BLaER1 (cell line): ENCODE data around the gene RAN.

Experiments
- H3K27ac ChIP-seq: shearing (Covaris generic); formaldehyde crosslinking; 2 replicates; pipeline ENCODE4 v1.8.1; 2022
- H3K27me3 ChIP-seq: shearing (Covaris generic); formaldehyde crosslinking; 2 replicates; pipeline ENCODE4 v1.8.1; 2022
- H3K36me3 ChIP-seq: shearing (Covaris generic); formaldehyde crosslinking; 2 replicates; pipeline ENCODE4 v1.8.1; 2022
- H3K4me1 ChIP-seq: shearing (Covaris generic); formaldehyde crosslinking; 2 replicates; pipeline ENCODE4 v1.8.1; 2022
- H3K4me2 ChIP-seq: shearing (Covaris generic); formaldehyde crosslinking; 2 replicates; pipeline ENCODE4 v1.8.1; 2022
- H3K4me3 ChIP-seq: shearing (Covaris generic); formaldehyde crosslinking; 2 replicates; pipeline ENCODE4 v1.8.1; 2022
- H3K9ac ChIP-seq: shearing (Covaris generic); formaldehyde crosslinking; 2 replicates; pipeline ENCODE4 v1.8.1; 2022
- H3K9me3 ChIP-seq: shearing (Covaris generic); formaldehyde crosslinking; 2 replicates; pipeline ENCODE4 v1.8.1; 2022
- H4K20me1 ChIP-seq: shearing (Covaris generic); formaldehyde crosslinking; 2 replicates; pipeline ENCODE4 v1.8.1; 2022
- Cebpa-rat ChIP-seq: shearing (Covaris generic); IDR thresholded peaks from 2 replicates; pipeline ENCODE4 v1.8.1; 2022

The RAN gene

DNA sequence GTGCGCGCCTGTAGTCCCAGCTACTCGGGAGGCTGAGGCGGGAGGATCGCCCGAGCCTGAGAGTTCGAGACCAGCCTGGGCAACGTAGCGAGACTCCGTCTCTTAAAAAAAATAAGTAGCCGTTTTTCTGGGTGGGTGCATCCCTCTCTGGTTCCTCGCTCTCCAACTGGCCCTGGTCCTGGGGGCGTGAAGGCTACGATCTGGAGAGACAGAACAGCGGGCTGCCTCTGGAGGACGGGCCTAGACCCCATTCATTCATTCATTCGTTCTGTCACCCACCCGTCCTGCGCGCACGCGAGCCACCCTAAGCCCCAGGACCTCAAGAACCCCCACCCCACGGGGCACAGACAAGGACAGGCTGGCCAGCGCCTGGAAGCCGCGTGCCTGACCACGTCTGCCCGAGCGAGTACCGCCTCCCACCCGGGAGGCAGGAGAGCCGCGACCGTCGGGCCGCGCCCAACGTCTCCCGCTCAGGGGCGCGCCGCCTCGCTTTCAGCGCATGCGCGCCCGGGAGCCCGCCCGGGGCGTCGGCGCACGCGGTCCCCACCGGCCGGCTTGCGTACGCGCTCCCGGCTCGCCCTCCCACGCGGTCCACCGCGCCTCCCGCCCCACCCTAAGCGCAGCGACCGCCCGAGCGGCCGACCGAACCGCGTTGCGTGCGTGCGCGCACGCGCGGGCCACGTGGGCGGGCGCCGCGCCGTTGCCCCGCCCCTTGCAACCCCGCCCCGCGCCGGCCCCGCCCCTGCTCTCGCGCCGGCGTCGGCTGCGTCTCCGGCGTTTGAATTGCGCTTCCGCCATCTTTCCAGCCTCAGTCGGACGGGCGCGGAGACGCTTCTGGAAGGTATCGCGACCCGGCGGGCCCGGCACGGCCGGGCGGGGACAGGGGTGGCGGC is at the start of gene RAN:
Gene RAN, plus strand, starts transcription at position 781 of the 893 bp plus-strand sequence. CDS start 528 bp downstream, outside the sequence.
- Histone ChIP-seq H3K4me3 (peak within 1 kb of the TSS; percentile 94), H3K27ac (peak within 1 kb of the TSS; percentile 99)

GRCh38 chr12:130825771-130826150 is 46.1 kb upstream of the RAN start:
- Histone ChIP-seq H3K9ac (no peak overlapping the region), H3K27me3 (no peaks in the 10 kb centered on the region), H3K4me2 (no peak overlapping the region), H4K20me1 (peaks cover 33% of the 10 kb centered on the region), H3K27ac (no peak overlapping the region), H3K36me3 (peaks cover 36% of the 10 kb centered on the region), H3K4me1 (peaks cover 62% of the 10 kb centered on the region), H3K4me3 (no peak overlapping the region), H3K9me3 (no peaks in the 10 kb centered on the region)
- TF ChIP-seq Cebpa-rat: no peak

More for the DNA sequence above, at the start of gene RAN:
- Histone ChIP-seq H3K9me3 (no peaks in the 10 kb centered on the region), H4K20me1 (peaks cover 37% of the 10 kb centered on the region), H3K27me3 (no peaks in the 10 kb centered on the region), H3K4me2 (peak within 1 kb of the TSS; percentile 96), H3K36me3 (peaks cover 40% of the 10 kb centered on the region), H3K9ac (peak within 1 kb of the TSS; percentile 99), H3K4me1 (peaks cover 44% of the 10 kb centered on the region)
- no peak for TF ChIP-seq Cebpa-rat

DNA sequence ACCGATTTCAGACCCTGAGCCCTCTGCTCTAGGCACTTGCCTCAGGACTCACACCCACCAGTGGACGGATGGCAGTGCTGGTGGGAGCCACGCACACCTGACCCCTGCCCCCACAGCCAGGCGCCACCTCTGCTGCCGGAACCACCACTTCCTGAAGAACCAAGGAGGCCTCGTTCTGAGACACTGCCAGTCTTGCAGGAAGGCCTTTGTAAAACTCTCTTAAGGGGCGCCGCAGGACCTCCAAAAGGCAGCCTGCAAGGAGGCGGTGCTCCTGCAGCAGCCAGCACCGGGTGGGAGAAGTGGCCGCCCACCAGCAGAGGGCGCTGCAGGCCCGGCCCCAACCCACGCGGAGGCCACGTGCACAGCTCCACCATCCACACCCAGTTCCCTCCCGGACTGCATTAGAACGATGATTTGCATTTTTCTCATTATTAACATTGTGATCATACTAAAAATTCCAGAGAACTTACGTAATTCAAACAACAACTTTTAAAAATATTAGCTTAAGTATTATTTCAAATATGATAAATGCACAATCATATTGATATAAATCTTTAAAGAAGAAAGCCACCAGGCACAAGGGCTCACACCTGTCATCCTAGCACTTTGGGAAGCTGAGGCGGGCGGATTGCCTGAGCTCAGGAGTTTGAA is 45.6 kb upstream of the RAN start:
- Histone ChIP-seq H3K4me2 (no peak overlapping the region; the same call in 1 of the 2 replicates), H3K9me3 (no peaks in the 10 kb centered on the region), H3K36me3 (peaks cover 31% of the 10 kb centered on the region), H3K27ac (no peak overlapping the region), H3K4me1 (peaks cover 58% of the 10 kb centered on the region), H4K20me1 (peaks cover 38% of the 10 kb centered on the region), H3K4me3 (no peak overlapping the region), H3K9ac (no peak overlapping the region), H3K27me3 (no peaks in the 10 kb centered on the region)
- no peak for TF ChIP-seq Cebpa-rat

GRCh38 chr12:130827432-130827831 is 44.4 kb upstream of the RAN start:
- Histone ChIP-seq H3K4me3 (no peak overlapping the region), H3K4me1 (peaks cover 46% of the 10 kb centered on the region), H3K36me3 (peaks cover 30% of the 10 kb centered on the region), H3K27me3 (no peaks in the 10 kb centered on the region), H3K9me3 (no peaks in the 10 kb centered on the region), H4K20me1 (peaks cover 50% of the 10 kb centered on the region), H3K4me2 (no peak overlapping the region; the same call in 1 of the 2 replicates), H3K27ac (no peak overlapping the region), H3K9ac (no peak overlapping the region)
- no peak for TF ChIP-seq Cebpa-rat

DNA sequence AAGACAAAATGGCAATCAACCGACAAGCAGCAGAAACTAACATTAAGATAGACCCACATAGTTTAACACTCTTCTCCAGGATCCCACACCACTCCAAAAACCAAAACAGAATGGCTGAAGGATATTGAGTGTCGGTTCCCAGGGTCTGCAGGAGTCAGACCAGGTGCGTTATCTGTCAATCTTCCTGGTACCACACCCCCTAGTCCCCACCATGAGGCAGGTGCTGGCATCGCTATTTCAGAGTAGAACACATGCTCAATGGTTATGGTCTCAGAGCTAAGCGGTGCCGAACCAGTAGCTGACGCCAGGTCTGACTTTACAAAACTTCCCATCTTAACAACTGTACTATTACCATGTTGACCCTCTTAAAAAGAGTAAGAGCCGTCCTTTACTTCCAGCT is 43.0 kb upstream of the RAN start:
- H3K36me3 ChIP-seq: peaks cover 18% of the 10 kb centered on the region
- no peak overlapping the region for H3K9ac ChIP-seq
- H3K4me3 ChIP-seq: no peak overlapping the region
- no peak overlapping the region; the same call in 1 of the 2 replicates for H3K27ac ChIP-seq
- H3K4me1 ChIP-seq: peaks cover 45% of the 10 kb centered on the region
- H3K27me3 ChIP-seq: no peaks in the 10 kb centered on the region
- no peak for TF ChIP-seq Cebpa-rat
- peaks cover 65% of the 10 kb centered on the region for H4K20me1 ChIP-seq
- H3K9me3 ChIP-seq: no peaks in the 10 kb centered on the region
- H3K4me2 ChIP-seq: peak overlapping the region; percentile 86

DNA sequence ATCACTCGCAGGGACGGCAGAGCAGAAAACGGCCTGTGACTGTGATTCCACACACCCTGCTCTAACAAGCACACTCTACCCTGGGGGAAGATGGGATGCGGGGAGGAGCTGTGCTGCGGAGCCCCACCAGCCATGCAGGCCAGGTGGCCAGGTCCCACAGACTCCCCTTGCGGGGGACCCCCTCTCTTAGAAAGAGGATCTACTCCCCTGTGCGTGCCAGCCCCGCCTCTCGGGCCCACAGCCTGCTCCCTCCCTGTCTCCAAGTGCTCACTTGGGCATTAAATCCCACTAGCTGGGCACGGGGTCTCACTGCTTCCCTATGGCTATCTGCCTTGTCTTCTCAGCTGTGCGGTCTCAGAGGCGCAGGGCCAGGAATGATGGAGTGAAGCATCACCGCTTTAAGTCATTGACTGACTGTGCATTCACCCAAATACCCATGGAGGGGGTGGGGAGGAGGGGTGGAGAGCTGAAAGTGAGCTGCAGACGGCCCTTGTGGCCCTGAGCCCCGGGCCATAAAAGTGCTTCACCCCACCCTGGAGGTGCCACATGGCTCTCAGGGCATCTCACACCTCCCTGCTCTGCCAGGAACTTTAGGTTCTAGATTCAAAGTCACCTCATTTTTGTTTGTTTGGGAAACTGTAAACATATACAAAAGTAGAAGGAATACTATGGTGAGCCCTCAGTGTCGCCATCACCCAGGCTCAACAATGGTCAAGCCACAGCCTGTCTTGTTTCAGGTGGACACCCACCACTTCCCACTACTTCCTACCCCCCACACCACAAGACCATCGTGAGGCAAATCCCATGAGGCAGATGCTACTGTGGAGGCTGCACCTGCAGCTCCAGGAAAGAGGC is 42.2 kb upstream of the RAN start:
- peaks cover 72% of the 10 kb centered on the region for H4K20me1 ChIP-seq
- no peak overlapping the region; the same call in 1 of the 2 replicates for H3K27ac ChIP-seq
- no peaks in the 10 kb centered on the region for H3K9me3 ChIP-seq
- no peak for TF ChIP-seq Cebpa-rat
- peaks cover 16% of the 10 kb centered on the region for H3K36me3 ChIP-seq
- peak overlapping the region; percentile 86 for H3K4me2 ChIP-seq
- H3K4me3 ChIP-seq: no peak overlapping the region
- H3K9ac ChIP-seq: no peak overlapping the region
- H3K4me1 ChIP-seq: peaks cover 40% of the 10 kb centered on the region
- H3K27me3 ChIP-seq: no peaks in the 10 kb centered on the region

DNA sequence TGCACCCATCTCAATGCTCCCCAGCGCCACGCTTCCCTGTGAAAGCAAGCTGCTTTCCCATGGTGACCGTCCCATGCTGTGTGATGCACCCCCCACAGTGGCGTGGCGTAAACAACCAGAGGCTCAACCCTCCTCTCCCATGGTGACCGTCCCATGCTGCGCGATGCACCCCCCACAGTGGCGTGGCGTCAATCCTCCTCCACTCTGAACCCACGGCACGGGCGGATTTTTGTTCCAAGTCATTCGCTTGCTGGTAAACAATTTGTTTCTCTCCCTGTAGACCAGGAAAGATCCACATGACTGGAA is 41.7 kb upstream of the RAN start:
- H3K27me3 ChIP-seq: no peaks in the 10 kb centered on the region
- H3K4me3 ChIP-seq: no peak overlapping the region
- H3K4me2 ChIP-seq: peak overlapping the region; percentile 86
- no peak overlapping the region for H3K9ac ChIP-seq
- no peaks in the 10 kb centered on the region for H3K9me3 ChIP-seq
- H3K36me3 ChIP-seq: peaks cover 14% of the 10 kb centered on the region
- peaks cover 46% of the 10 kb centered on the region for H3K4me1 ChIP-seq
- peaks cover 78% of the 10 kb centered on the region for H4K20me1 ChIP-seq
- no peak for TF ChIP-seq Cebpa-rat
- no peak overlapping the region for H3K27ac ChIP-seq

DNA sequence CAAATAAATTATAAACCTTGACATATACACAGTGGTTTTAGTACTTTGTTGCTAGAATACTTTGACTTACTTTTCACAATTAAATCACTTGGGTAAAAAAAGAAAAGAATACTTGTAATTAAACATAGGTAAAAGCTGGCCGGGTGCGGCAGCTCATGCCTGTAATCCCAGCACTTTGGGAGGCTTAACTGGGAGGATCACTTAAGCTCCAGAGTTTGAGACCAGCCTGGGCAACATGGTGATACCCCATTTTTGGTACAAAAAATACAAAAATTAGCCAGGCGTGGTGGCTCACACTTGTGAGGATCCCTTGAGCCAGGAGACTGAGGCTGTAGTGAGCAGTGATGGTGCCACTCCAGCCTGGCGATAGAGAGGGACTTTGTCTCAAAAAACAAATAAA is 40.6 kb upstream of the RAN start:
- Histone ChIP-seq H3K36me3 (peaks cover 9% of the 10 kb centered on the region), H3K4me2 (no peak overlapping the region), H3K4me3 (no peak overlapping the region), H3K9me3 (no peaks in the 10 kb centered on the region), H3K27ac (no peak overlapping the region), H4K20me1 (peaks cover 82% of the 10 kb centered on the region), H3K9ac (no peak overlapping the region), H3K4me1 (peaks cover 47% of the 10 kb centered on the region), H3K27me3 (no peaks in the 10 kb centered on the region)
- no peak for TF ChIP-seq Cebpa-rat

DNA sequence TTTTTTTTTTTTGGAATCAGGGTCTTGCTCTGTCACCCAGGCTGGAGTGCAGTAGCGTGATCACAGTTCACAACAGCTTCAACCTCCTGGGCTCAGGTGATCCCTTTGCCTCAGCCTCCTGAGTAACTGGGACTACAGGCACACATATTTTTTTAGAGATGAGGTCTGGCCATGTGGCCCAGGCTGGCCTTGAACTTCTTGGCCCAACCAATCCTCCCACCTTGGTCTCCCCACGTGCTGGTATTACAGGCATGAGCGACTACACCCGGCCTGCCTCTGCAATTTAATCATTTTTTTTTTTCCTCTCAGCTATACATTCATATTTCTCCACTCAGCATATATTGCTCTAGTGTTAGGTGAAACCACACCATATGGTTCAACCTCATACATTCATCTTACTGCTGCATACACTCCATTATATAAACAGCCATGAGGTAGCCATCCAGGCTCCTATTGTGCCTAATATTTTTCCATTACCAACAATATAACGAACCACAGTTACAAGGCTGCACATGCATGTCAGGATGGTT is 39.9 kb upstream of the RAN start:
- no peak overlapping the region for H3K4me3 ChIP-seq
- peaks cover 7% of the 10 kb centered on the region; the same call in 1 of the 2 replicates for H3K36me3 ChIP-seq
- H4K20me1 ChIP-seq: peaks cover 85% of the 10 kb centered on the region
- no peaks in the 10 kb centered on the region for H3K9me3 ChIP-seq
- H3K27me3 ChIP-seq: no peaks in the 10 kb centered on the region
- peaks cover 43% of the 10 kb centered on the region for H3K4me1 ChIP-seq
- H3K4me2 ChIP-seq: no peak overlapping the region
- no peak overlapping the region for H3K9ac ChIP-seq
- TF ChIP-seq Cebpa-rat: no peak
- H3K27ac ChIP-seq: no peak overlapping the region
